OCI-LY1 (cell line): Measurements from ENCODE around the gene WRNIP1.

ENCODE experiments used
- CTCF ChIP-seq: fragments of 200-600 bp; sonication (generic), shearing (Covaris generic); IDR thresholded peaks from 2 replicates; pipeline ENCODE4 v1.5.1; 2017; ENCODE audit warnings: mild to moderate bottlenecking, antibody characterized with exemption, low read length, moderate library complexity, mixed read lengths
- EZH2 ChIP-seq: fragments of 200-600 bp; sonication (generic), shearing (Covaris generic); IDR thresholded peaks from 2 replicates; pipeline ENCODE4 v1.8.0; 2017; ENCODE audit warnings: borderline replicate concordance, mixed run types, mild to moderate bottlenecking, antibody characterized with exemption, low read length, moderate library complexity, mixed read lengths

GRCh38 chr6:2765896-2766766, 938 bp downstream of the WRNIP1 start:
- TF ChIP-seq CTCF (no peak), EZH2 (no peak)
